ENCODE results near the gene TSPEAR. TPM values are rescaled to one million over a fixed set of nuclear protein-coding genes. Genes with fewer than 3 reads are reported as not detected.

Gene TSPEAR
- total RNA-seq, 2 donors from 2014 or later: 0.85 TPM; not detected in 1

DNA sequence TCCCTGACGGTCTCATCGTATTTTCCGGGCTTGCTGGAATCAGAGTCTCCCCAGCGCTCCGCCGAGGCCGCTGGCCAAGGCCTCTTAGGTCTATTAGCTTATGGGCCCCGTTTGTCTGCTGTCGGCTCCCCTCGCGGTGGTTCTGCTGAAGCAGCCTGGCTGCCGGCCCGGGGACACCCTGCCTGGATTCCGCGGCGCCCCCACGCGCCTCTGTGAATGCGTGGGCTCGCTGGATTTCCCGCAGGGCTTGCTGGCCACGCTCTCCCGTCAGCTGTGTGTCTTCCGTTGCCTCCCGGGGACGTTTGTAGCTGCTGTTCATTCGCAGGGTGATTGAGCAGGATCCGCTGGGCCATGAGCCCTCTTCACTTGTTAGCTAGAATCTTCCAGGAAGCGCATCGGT lies 247.6 kb downstream of the TSPEAR start:
- H3K4me3 ChIP-seq: no peak overlapping the region
- DNase-seq (ENCODE audit: low spot score): no peak
- TF ChIP-seq, protein P1, sequence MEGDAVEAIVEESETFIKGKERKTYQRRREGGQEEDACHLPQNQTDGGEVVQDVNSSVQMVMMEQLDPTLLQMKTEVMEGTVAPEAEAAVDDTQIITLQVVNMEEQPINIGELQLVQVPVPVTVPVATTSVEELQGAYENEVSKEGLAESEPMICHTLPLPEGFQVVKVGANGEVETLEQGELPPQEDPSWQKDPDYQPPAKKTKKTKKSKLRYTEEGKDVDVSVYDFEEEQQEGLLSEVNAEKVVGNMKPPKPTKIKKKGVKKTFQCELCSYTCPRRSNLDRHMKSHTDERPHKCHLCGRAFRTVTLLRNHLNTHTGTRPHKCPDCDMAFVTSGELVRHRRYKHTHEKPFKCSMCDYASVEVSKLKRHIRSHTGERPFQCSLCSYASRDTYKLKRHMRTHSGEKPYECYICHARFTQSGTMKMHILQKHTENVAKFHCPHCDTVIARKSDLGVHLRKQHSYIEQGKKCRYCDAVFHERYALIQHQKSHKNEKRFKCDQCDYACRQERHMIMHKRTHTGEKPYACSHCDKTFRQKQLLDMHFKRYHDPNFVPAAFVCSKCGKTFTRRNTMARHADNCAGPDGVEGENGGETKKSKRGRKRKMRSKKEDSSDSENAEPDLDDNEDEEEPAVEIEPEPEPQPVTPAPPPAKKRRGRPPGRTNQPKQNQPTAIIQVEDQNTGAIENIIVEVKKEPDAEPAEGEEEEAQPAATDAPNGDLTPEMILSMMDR (IDR thresholded peaks at IDR 0.05): no peak
- TF ChIP-seq POLR2AphosphoS5 (IDR thresholded peaks at IDR 0.05): no peak
- TF ChIP-seq POLR2A (IDR thresholded peaks at IDR 0.05): no peak
- WGBS: 53% methylated on average over 22 of the region's 30 CpGs
- no peaks in the 10 kb centered on the region for H3K9me3 ChIP-seq
- intact Hi-C loops (cut with DNase I): no loop called here
- no peaks in the 10 kb centered on the region for H3K36me3 ChIP-seq
- H3K27me3 ChIP-seq (replicated peaks; ENCODE audit: insufficient read depth): no peaks in the 10 kb centered on the region
- no peaks in the 10 kb centered on the region for H3K4me1 ChIP-seq (replicated peaks)
- no peak overlapping the region for H3K27ac ChIP-seq

GRCh38 chr21:44462834-44463200 lies 248.6 kb downstream of the TSPEAR start:
- WGBS: 72% methylated on average over 11 of the region's 11 CpGs
- Histone ChIP-seq H3K27ac (no peak overlapping the region), H3K4me1 (replicated peaks) (no peaks in the 10 kb centered on the region), H3K27me3 (replicated peaks; ENCODE audit: insufficient read depth) (no peaks in the 10 kb centered on the region), H3K36me3 (no peaks in the 10 kb centered on the region), H3K4me3 (no peak overlapping the region), H3K9me3 (no peaks in the 10 kb centered on the region)
- intact Hi-C loops (cut with DNase I): no loop called here
- no peak for DNase-seq (ENCODE audit: low spot score)
- TF ChIP-seq POLR2AphosphoS5 (IDR thresholded peaks at IDR 0.05) (no peak), POLR2A (IDR thresholded peaks at IDR 0.05) (no peak)
- TF ChIP-seq, protein P1 (IDR thresholded peaks at IDR 0.05): no peak

GRCh38 chr21:44462086-44462833 lies 249.1 kb downstream of the TSPEAR start:
- no peaks in the 10 kb centered on the region for H3K4me1 ChIP-seq (replicated peaks)
- no peak overlapping the region for H3K4me3 ChIP-seq
- no peak for DNase-seq (ENCODE audit: low spot score)
- H3K27ac ChIP-seq: no peak overlapping the region
- WGBS: 91% methylated on average over 24 of the region's 25 CpGs
- H3K36me3 ChIP-seq: no peaks in the 10 kb centered on the region
- intact Hi-C loops (cut with DNase I): no loop called here
- TF ChIP-seq, protein P1 (IDR thresholded peaks at IDR 0.05): no peak
- no peak for TF ChIP-seq POLR2A (IDR thresholded peaks at IDR 0.05)
- no peak for TF ChIP-seq POLR2AphosphoS5 (IDR thresholded peaks at IDR 0.05)
- H3K9me3 ChIP-seq: no peaks in the 10 kb centered on the region
- no peaks in the 10 kb centered on the region for H3K27me3 ChIP-seq (replicated peaks; ENCODE audit: insufficient read depth)

DNA sequence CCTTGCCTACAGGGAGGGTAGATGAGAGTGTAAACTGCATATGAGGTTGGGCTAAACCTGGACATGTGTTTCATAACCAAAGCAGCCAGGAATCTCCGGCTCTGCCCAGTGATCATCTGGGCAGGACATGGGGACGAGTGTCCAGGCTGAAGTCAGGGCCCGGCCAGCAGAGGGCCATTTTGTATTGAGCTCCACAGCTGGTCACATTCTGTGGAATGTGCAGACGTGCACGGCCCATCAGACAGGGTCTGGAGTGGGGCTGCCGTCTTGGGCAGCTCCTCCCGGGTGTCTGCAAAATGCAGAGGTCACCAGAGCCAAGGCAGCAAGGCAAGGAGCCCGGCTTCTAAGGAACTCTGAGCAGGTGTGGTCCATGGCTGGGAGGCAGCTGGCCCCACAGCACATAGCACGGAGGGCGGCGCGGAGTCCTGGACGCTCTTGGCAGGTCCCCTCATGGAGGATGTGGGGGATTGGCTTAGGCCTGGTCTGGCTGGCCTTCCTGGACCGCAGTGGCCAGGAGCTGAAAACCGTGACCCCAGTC lies 249.8 kb downstream of the TSPEAR start:
- H3K27me3 ChIP-seq (replicated peaks; ENCODE audit: insufficient read depth): no peaks in the 10 kb centered on the region
- no peak overlapping the region for H3K27ac ChIP-seq
- H3K4me1 ChIP-seq (replicated peaks): no peaks in the 10 kb centered on the region
- 78% methylated on average over 15 of the region's 15 CpGs for WGBS
- no peaks in the 10 kb centered on the region for H3K9me3 ChIP-seq
- no peak for DNase-seq (ENCODE audit: low spot score)
- no peaks in the 10 kb centered on the region for H3K36me3 ChIP-seq
- no peak overlapping the region for H3K4me3 ChIP-seq
- intact Hi-C loops (cut with DNase I): no loop called here
- TF ChIP-seq POLR2A (IDR thresholded peaks at IDR 0.05) (no peak), POLR2AphosphoS5 (IDR thresholded peaks at IDR 0.05) (no peak)
- TF ChIP-seq, protein P1 (IDR thresholded peaks at IDR 0.05): no peak

- no peaks in the 10 kb centered on the region for H3K27me3 ChIP-seq (replicated peaks; ENCODE audit: insufficient read depth)
- no peaks in the 10 kb centered on the region for H3K36me3 ChIP-seq
- H3K4me3 ChIP-seq: no peak overlapping the region
- no peaks in the 10 kb centered on the region for H3K4me1 ChIP-seq (replicated peaks)
- WGBS: 94% methylated on average over 8 of the region's 8 CpGs
- TF ChIP-seq, protein P1 (IDR thresholded peaks at IDR 0.05): no peak
- no peak for TF ChIP-seq POLR2AphosphoS5 (IDR thresholded peaks at IDR 0.05)
- TF ChIP-seq POLR2A (IDR thresholded peaks at IDR 0.05): no peak
- intact Hi-C loops (cut with DNase I): no loop called here
- DNase-seq (ENCODE audit: low spot score): no peak
- no peak overlapping the region for H3K27ac ChIP-seq
- no peaks in the 10 kb centered on the region for H3K9me3 ChIP-seq
Measured at GRCh38 chr21:44461005-44461404, 250.4 kb downstream of the TSPEAR start.

All from prostate gland (tissue), 2 donors.